Medulla oblongata (tissue), 1 donor: ENCODE data around the gene GBX1.

Source experiments
- DNase-seq: peaks from one replicate; pipeline ENCODE4 v3.0.0-alpha.2; 2015; ENCODE audit errors: extremely low spot score

The GBX1 gene

DNA sequence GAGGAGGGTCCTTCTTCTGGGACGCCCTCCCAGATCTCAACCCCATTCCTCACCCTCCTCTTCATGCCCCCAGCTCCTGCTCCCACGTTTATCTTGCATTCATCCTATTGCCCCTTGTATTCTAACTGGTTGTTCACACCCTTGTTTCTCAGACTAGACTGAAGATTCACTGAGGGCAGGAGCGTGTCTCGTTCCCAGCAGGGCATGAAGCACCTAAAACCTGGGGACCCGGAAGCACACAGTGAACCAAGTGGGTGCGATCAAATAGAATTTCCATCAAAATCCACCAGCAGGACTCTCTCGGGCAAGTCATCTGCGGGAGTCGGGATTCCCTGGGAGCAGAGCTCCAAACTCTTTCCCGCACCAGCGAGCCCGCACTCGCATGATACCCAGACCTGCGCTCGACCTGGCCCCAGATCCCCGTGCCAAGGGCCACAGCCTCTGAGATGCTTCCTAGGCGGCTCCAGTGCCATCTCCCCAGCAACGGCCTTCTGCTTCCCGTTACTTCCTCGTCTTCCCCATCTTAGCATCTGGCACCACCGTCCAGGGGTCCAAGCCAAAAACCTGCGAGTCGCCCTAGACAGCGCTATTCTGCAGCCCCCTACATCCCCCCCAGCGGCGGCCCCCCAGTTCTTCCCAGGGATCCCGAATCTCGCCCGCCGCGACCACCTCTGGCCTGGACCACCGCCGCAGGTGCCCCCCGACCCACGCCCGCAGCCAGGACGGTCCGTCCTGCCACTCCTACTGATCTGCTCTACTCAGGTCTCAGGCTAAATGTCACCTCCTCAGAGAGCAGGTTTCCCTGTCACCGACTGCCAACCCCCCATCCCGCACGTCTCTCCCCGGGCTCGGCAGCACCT, 6.1 kb upstream of the GBX1 start:
- DNase-seq = no peak

DNA sequence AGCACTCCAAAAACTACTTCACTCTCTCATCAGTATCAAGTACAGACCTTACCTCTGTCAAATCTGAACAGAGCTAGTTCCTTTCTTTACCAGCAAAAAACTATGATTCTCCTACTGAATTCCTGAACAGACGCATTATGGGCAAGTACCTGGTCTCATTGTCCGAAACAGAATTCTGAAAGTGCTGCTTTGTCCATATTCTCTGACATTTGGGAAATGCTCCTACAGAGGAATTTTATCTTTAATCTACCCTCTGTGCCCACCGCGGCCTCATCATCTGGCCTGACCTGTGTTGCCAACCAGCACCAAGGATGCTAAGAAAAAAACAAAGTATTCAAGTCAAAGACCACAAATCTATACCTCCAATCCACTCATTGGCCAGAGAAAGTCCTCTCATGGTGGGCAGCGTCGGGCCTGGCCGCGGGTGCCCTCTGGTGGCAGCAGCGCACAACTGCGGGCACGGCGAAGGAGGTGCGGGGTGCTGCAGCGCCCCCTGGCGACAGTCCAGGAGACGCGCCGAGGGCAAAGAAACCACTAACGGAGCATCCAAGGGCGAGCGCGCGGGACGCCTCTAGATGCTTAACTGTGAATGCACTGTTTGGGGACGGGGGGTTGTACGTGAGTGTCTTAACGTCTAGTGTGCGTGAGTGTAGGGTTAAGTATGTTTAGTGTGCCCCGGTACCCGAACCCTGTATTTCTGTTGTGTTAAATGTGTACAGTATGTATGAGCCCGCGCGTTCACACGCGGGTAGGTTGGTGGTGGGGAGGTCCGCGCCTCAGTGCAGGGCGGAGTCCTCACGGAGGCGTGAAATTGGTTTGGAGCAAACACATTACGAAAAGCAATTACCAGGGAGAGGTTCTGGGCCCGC, 5.0 kb upstream of the GBX1 start:
- peak; percentile 90 for DNase-seq

DNA sequence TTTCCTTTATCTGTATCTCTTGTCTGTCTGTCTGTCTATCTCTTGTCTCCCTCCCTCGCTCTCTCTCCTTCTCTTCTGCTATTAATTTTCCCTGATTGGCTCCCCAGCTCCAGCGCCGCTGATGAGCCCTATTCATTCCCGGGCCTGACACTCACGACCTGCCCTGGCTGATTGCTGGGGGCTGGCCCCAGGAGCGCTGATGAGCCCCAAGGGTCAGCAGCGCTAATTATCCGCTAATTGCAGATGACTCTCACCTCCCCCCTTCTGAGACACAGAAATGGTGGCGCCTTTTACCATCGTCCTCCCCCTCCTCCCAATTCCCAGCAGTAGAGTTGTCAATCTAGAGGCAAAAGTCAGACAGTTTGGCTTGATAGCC, 1.3 kb upstream of the GBX1 start:
- DNase-seq = no peak

DNA sequence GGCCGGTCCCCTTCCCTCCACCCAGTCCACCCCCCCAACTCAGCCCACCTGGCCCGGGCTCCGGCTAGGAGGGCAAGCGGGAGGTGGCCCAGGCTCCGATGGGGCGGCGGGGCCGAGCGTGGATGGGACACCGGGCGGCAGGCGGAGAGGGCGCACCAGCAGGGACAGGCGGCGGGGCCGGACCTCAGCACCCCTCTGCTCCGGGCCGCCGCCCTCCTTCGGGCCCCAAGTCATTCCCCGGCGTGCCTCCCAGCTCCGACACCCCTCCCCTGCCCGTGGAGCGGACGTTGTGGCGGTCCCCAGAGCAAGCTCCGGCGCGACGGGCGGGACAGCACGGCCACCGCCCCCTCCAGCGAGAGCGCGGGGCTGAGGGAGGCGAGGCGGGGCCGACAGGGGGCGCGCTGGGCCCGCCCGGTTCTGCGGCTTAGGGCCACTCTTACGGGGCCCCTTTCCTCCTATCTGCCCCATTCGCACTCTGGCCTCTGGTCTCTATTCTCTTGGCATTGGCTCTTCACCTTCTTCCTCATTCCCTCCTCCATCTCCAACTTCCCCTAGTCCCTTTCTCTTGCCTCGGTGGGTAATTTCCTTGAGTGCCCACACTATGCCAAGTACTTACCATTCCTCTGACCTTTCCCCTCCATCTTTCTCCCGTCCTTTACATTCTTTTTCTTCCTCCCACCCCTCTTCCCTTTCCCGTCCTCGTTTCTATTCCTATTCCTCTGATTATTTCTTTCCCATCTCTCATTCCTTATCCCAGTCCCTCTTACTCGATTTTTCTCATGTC, 701 bp upstream of the GBX1 start:
- DNase-seq = peak; percentile 17

DNA sequence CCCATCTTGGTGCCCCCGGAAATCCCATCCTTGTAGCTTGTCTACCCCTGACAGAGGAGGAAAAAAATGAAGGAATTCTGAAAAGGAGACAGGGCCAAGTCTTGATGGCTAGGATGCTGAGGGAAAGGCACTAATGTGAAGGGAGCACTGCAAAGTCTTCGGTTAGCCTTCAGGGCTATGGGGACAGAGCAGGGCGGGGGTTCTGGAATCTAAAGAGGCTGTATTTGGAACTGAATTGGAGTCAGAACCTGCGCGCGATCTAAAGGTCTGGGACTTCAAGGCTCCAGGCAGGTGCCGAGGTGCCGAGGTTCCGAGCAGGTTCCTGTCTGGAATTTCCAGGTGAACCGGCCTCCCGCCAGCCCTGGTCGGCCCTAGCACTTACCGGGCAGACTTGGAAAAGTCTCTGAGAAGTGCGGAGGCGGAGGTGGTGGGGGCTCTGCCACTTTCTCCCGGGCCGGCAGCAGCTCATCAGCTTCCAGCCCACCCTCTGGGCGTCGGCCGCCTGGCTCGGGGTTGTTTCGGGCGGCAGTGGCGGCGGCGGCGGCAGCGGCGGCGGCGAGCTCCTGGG, 781 bp downstream of the GBX1 start:
- no peak for DNase-seq

DNA sequence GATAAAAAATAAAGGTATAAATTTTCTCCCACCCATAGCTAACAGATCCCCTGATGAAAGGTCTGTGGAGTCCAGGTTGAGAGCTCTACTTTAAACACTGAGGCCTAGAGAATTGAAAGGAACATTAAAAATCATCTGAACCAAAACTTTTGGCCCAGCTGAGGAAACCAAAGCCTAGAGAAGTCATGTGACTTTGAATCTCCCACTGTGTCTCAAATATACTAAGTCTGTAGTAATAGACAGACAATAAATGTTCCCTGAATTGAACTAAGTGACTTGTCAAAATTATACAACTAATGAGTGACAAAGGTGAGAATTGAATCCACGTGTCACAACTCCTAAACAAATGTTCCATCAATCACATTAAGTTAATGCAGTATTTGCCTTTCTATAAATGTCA, 5.7 kb downstream of the GBX1 start:
- DNase-seq = no peak

DNA sequence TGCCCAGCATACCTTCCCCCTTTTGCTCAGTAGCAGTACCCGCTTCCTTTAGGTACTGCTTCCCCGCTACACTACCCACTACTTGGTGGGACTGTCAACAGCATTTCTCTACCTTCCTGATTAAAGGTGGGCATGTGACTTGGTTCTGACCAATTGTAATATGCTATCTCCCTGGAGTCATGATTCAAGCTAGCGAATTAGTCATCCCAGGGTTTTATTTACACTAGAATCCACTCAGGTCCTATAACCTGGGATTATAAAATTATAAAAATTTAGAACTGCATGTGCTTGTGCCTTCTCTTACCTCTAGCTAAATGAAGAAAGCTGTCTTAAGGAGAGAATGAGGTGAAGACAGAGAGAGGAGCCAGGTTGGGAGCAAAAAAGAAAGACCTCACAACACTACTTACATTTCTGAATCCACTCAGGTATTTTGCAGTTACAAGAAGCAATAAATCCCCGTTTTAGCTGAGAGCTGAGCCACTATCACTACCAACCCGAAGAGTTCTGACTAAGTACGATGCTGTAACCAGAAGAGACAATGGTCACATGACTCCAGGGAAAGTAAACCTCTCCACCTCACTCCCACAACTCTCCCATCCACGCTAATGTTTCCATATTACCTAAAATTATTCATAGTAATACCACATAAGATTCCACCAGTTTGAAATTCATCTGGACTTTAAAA, 9.7 kb downstream of the GBX1 start:
- no peak for DNase-seq

DNA sequence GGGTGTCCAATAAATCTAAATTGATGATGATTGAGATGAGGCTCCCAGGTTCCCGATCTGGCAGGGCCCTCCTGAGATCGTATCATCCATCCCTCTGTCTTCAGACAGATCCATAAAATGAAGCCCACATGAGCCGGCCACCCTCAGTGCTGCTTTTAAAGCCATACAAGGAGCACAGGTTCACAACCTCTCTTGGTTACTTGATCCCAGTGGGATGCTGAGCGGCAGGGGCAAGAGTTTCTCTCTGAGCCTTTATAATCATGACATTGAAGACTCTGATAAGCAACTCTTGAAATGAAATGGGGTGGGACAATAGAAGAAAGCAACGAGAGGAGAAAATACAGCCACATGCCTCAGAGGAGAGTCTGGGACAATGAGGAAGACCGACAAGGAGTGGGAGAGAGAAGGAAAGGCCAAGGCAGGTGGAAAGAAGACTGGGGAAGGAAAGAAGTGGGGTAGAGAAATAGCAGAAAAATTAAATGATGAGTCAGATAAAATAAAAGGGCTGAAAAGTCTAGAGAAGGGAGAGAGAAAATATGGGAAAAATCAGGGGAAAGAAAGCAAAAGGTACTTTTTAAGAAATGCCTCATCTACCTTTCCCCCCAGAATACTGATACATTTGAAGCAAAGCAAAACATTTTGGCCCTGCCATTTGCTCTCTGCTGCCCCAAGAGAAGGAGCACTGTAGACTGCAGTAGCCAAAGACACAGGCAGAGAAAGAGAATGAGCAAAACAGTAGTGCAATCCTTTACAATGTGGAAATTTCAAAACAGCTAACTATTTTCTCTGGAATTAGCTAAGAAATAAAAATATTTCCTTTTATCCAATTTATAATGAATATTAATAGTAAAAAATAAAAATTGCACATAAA, 14.6 kb downstream of the GBX1 start:
- DNase-seq = no peak

DNA sequence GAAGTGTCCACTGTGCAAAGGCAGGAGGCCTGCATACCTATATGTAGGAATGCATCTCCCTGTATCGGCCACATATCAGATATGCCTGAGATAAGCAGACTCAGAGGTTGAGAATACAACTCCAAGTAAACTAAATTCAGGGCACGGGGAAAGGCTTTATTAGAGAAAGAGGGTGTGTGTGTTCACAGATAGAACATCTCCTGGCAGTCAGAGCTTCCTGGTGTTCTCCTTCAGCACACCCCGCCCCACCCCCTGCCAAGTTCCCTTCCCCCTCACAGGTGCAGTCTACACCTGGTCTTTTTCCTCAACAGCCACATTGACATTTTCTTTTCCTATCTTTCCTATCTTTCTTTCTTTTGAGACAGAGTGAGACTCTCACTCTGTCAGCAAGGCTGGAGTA, 17.1 kb downstream of the GBX1 start:
- no peak for DNase-seq

DNA sequence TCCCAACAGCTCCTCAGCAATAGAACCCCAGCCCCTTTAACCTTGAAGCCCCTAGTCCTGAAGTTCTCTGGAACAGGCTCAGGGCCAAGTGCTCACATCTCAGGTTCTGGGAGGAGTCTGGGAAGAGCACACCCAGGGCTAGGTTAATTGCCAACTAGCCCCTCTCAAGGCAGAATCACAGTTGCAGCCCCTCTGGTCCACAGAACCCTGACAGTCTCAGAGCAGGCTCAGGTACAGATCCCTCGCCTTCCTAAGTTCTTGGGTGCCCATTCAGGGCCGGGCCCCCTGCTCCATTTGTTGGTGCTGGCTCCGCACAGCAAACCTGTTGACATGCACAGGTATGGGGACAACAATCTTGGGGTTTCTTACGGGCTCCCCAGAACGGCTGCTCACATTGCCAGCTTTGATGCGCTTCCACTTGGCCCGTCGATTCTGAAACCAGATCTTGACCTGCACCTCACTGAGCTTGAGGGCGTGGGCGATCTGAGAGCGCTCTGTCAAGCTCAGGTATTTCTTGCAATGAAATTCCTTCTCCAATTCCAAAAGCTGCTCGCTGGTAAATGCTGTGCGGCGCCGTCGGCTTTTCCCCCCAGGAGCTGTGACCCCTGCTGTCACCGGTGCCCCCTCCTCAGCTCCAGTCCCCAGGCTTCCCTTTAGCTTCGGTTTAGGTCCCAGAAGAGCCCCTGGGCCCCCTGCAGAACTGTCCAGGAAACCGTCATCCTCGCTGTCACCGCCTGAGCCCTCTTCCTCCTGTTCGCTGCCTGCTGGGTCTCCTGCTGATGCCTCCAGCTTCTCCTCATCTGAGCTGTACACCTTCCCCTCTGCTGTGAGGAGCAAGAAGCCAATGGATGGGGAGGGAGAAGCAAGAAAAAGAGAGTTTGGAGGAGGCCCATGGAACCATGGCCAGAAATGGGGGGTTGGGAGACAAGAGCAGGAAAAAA, 18.9 kb downstream of the GBX1 start:
- no peak for DNase-seq

DNA sequence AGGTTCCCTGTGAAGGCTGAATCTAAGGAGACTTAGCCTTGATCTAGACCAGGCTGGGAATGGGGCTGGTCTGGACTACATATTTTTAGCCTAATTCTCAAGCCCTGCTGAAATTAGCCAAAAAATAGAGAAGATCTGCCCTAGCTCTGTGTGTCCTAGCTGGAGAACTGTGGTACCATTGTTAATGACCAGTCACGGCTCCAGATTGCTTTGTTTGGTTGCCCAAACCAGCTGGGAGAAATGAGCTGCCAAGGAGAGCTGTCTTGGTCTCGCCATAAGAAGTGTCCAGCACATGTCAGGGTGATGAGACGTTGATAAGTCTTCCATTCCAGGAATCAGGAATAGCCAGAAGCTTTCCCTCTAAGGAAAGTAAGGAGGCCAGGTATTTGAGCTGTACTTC, 20.7 kb downstream of the GBX1 start:
- DNase-seq = peak; percentile 77

DNA sequence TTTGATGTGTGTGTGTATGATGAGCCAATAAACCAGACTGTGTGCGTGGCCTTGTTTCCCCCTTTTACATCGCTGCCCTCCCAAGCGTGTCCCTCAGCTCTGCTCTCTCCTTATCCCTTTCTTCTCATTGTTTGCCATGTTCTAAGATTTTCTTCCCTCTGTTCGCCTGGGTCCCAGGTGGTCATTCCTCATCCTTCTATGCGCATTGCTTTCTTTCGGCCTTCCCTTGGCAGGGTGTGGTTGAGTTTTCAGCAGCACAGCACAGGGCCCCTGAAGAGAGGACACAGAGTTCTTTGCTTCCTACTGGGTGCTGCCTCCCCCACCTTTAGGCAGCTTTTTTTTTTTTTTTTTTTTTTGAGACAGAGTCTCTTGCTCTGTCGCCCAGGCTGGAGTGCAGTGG, 23.1 kb downstream of the GBX1 start:
- DNase-seq = no peak

DNA sequence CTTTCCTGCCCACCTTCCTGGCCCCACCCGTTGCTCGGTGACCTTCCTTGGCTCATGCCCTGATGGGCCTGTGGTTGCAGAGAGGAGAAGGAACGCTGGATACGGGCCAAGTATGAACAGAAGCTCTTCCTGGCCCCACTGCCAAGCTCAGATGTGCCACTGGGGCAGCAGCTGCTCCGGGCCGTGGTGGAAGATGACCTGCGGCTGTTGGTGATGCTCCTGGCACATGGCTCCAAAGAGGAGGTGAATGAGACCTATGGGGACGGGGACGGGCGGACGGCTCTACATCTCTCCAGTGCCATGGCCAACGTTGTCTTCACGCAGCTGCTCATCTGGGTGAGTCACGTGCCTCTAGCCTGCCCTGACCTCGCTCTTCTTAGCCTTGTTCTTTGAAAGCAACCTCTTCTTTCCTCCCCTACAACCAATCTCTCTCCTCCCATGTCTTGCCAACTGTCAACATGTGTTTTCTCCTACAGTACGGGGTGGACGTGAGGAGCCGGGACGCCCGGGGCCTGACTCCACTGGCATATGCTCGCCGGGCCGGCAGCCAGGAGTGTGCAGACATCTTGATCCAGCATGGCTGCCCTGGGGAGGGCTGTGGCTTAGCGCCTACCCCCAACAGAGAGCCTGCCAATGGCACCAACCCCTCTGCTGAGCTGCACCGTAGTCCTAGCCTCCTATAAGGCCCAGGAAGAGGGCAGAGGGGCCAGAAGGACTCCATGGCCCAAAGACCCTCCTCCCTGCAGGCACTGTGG, 24.1 kb downstream of the GBX1 start:
- DNase-seq = no peak

DNA sequence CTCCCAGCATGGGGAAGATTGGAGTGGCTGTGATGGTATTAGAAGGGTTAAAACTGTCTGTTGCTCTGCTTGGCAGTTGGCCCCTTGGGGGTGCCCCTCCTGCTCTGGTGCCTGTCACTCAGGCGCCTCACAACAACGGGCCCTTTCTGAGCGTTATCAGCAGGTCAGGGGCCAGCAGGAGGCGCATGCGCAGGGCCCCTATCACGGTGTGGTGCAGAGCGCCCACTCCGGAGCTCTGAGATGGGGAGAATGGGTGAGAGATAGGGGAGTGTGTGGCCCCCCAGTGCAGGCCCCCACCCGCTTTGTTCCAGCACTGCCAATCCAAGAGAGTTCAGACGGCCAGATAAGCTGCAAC, 24.8 kb downstream of the GBX1 start:
- DNase-seq = peak; percentile 81

DNA sequence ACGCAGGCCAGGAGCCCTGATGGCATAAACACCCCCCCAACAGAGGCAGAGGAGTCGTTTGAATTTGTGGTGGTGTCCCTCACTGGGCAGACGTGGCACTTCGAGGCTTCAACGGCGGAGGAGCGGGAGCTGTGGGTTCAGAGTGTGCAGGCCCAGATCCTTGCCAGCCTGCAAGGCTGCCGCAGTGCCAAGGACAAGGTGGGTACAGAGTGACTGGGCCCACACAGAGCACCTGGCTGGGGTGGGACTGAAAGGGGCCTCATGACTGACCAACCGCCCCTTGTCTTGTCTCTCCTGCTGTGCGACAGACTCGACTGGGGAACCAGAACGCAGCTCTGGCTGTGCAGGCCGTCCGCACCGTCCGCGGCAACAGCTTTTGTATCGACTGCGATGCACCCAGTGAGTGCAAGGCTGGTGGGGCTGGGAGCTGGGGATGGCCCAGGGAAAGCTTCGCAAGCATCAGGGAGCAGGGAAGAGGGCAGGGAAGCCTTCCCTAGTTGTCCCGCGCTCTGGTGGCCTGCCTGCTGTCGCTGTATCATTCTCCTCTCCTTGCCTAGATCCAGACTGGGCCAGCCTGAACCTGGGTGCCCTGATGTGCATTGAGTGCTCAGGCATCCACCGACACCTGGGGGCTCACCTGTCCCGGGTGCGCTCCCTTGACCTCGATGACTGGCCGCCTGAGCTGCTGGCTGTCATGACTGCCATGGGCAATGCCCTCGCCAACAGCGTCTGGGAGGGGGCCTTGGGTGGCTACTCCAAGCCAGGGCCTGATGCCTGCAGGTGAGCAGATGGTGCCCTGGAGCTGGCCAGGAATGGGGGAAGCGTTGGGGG, 25.4 kb downstream of the GBX1 start:
- no peak for DNase-seq

DNA sequence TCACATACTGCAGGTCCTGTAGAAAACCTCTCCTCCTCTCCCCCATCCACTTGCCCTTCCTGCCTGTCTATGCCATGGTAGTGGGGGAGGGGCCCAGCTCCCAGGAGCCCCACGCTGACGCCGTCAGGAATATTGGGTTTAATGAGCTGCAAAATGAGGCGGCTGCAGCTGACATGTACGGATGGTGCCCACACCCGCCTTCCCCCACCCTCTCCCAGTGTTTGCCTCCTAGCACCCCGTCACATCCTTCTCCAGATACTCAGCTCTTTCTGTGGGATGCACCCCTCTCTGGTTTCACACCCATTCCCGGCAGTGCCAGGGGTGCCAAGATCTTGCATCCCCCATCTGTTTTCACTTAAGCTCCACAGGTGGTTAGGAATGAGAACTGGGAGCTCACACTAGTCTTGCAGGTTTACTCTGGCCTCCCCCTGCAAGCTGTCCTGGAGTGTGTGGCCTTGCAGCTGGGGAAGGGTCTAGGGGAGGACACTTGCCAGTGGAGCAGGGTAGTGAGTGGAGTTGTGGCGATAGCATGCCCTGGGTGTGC, 26.1 kb downstream of the GBX1 start:
- no peak for DNase-seq

DNA sequence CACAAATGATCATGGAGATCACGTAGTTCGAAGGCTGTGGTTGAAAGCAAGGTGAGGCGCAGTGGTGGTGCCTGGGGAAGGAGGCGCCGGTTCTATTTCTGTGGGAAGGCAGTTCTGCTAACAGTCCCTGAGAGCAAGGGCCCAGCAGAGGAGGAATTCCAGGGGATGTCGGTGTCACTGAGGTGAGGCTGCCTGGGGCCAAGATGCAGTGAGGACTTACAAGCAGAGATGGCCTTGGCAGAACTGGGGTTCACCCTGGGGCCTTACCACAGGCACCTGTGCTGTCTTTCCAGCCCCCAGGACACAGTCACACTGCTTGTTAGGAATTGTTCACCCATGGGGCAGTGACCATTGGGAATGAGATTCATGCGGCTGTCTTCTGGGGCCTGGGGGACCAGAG, 26.7 kb downstream of the GBX1 start:
- no peak for DNase-seq
